HG03159 (cell line): ENCODE results near the gene ZW10.
"Not testable (repeated sequence)": the region's sequence is repeated elsewhere in the genome, so short reads cannot be mapped to it uniquely, and the experiment has no call there.

Experiments
- ATAC-seq: cut with Tn5 transposase; IDR thresholded peaks from one replicate; pipeline ENCODE4 v1.9.1; 2021; ENCODE audit warnings: mild to moderate bottlenecking, moderate library complexity; ENCODE audit not compliant: unreplicated experiment

ZW10 gene

DNA sequence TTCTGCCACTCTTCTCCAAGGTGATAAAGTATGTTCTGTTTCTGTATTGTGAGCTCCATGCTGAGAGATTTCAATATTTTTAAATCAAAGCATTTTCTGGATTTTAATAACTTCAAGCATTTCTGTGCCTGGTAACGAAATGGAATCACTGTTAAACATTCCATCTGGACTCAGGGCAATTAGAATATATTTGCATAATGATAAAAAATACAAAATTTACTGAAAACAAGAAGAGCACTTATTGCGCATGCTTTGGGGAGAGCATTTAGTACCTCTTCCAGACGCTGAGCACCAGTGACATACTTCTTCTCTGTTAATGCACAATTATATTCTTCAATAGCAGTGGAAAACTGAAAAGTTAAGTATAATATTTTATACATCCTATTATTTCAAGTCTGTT lies 13.3 kb downstream of the ZW10 start:
- no peak for ATAC-seq

DNA sequence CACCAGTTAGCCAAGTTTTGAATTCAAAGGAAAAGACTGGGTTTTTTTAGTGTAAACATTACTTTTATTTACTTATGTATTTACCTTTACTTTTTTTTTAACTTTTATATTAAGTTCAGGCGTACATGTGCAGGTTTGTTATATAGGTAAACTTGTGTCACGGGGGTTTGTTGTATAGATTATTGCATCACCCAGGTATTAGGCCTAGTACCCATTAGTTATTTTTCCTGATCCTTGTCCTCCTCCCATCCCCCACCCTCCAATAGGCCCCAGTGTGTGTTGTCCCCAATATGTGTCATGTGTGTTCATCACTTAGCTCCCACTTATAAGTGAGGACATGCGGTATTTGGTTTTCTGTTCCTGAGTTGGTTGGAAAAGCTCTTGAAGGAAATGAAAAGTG lies 20.6 kb downstream of the ZW10 start:
- no peak for ATAC-seq

DNA sequence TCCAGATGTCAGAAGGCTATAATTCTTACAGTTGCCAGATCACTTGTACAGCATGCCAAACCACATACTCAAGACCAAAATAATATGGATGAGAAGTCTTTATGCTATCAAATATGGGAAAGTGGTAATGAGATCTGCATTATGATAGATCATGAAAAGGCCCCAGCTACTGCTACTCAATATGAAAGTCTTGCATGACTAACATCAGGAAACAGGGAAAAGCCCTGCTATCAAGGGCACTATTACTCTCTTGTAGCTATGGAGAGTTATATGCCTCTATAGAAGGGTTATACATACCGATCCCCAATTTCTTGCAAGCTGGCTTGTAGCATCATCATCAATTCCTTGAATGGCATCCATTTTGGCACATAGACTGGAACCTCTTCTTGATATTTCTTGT lies 37.2 kb downstream of the ZW10 start:
- no peak for ATAC-seq

DNA sequence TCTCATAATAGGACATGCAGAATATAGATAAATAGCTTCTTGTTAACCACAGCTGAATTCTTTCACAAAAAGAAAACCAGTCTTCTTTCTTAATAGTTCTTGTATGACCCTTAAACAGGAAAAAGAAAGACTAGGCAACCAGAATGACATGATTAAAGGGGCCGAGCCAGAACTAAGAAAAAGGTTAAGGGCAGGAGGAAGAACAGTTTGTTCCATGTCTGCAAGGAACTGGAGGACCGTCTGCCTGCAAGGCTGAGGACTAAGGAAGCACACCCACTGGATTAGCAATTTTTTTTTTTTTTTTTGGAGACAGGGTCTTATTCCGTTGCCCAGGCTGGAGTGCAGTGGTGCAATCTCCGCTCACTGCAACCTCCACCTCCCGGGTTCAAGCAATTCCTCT lies 41.4 kb downstream of the ZW10 start:
- no peak for ATAC-seq

DNA sequence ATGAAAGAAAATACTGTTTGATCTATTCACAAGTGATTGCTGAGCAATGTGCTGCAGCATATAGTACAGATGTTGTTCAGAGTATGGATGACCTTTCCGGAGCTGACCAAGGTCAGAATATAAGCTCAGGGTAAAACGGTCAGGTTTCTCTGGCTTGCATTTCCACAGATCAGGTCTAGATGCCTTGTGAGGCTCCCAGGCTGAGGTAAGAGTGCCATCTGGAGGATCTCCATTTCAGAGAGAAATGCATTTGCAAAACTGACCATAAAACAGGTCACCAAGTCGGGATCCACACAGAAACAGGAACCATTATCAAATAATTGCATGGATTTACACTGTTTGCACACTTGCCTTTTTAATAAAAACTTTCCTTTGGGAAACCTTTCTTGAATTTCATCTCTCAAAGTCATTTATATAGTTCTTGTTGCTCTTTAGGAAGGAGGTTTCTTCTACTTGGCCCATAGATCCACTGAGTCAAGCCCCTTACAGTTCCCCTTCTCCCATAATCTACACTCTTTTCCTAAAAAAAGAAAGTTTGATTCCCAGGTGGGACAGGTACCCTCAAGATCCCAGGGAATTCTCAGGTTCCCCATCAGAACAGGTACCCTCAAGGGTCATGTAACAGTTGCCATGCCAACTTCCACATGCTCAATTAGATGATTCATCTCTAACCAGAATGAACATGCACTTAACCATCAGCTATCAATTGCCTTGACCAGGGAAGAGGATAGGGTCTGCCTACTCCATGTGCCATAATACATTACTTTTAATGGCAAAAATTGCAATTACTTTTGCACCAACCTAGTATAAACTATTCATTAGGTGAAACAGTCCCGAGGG lies 42.4 kb downstream of the ZW10 start:
- ATAC-seq: no peak

DNA sequence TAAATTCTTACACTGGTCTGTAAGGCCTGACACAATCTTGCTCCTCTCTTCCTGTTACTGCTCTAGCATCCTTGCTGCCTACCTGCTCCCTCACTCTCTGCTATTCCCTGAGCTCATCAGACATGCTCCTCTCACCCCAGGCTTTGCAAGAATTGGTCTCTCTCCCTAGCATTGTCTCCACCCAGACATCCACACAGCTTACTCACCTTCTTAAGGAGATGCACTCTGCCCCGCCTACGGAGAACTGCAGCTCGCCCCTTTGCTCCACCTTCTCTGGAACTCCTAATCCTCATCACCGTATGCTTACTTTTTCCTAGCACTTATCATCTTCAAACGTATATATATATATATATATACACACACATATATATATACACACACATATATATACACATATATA lies 44.0 kb downstream of the ZW10 start:
- ATAC-seq: no peak

DNA sequence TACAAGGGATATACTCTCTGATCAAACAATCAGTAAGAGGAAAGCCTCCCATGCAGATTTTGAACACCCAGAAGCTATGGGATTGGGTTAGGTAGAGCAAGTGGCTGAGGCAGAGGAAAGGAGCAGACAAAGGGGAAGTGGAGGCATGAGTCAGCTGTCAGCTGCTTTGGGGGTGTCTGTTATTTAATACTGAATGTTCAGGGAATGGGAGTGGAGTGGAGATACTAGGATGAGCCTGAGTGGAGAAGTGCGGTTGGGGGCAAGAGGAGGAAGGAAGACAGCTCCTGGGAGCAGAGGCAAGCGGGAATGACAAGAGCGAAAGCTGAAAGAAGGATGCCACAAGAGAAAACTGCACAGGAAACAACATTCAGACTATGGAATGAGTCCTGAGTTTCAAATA lies 44.7 kb downstream of the ZW10 start:
- no peak for ATAC-seq

DNA sequence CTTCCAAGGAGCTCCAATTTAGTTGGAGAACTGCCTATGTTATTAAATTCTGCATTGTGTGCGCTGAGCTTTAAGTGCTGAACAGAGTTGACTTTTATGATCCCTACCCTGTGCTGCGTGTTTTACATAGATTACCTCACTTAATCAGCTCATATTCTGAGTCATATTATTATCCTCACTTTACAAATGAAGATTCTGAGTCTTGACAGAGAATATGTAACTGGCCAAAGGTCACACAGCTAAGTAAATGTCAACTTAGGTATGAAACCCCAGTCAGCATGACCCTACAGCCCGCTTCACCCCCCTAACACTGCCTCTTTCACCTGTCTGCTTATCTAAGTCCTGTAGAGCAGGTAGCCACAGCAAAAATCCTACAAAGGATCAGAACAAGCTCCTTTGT lies 47.6 kb downstream of the ZW10 start:
- no peak for ATAC-seq

DNA sequence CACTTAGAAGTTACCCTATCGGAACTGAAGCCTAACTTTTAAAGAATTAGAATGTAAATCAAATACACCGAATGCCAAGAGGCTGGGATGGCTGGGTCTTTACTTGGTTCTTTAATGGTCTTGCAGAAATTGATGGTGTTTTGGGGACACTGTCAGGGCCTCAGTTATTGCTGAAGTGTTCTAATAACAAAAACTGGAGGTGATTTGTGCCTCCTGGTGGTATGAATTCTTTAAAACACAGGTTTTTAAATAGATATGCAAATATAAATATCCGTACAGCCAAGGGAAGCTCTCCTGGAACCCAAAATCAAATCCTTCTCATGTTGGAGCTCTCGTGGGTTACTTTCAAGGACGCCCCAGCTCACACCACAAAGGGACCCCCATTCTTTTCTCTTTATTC lies 48.1 kb downstream of the ZW10 start:
- no peak for ATAC-seq

DNA sequence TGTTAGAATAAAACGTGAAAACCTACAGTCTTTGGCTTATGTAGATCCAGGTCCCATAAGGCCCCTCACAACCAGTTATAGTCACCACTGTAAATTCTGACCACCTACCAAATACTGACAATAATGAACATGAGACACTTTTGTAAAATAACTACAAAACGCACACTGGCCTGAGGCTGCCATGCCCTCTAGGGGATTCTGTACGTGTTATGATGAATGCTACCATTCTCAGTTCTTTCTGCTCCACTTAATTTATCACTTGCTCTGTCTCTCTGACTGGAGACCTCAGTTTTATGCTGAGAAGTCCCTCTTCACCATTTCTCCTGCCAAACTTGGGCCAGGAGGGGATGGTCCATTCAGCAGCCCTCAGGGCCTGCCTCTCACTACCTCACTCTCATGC lies 48.7 kb downstream of the ZW10 start:
- ATAC-seq: no peak

DNA sequence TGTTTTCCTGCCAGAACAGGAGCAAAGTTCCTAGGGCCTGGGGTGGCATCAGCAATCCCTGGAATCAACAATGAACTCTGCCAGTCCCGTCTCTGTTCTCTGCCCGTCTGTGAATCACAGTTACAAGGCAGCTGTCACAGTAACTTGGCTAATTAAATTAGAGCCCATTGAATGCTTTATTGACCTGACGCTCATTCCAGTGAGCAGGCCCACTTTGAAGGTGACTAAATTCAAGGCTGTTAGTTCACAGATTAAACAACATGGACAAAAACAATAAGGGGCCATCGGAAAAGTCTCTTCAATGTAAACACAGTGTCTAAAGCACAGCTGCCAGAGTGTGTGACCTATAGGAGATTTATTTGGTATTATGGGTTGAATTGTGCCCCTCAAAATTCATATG lies 49.7 kb downstream of the ZW10 start:
- ATAC-seq: no peak

DNA sequence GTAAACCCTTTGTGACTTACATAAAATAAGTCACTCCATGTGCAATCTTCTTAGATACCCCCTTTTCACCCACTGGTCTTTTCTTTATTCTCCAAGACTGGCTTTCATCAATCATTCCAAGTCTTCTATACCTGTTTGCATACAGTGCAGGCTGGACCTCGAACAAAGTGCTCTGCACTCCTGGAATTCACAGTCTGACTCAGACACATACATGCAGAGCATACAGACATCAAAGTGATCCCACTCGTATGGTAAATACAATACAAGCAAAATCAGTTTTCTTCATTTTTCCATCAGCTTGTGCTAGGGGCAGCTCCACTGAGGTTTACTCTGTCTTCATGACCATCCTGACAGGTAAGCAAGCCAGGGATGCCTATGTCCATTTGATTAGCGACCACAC lies 50.6 kb downstream of the ZW10 start:
- no peak for ATAC-seq

DNA sequence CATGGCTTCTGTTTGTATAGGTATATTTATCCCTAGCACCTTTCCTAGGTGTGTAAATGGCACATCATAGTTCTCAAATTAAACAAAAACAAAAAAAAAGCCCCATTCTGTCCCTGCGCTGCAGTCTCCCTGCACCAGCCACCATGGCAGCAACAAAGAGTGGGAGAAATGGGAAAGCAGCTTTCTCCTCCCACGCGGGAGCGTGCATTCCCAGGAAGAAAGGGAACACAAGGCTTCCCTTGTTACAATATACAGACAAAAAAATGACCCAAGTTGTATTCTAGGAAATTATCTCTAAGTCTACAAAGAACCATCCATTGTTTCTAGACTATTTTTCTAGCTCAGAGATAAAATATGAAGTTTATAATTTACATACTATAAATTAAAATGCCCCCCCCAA lies 51.3 kb downstream of the ZW10 start:
- ATAC-seq: no peak

DNA sequence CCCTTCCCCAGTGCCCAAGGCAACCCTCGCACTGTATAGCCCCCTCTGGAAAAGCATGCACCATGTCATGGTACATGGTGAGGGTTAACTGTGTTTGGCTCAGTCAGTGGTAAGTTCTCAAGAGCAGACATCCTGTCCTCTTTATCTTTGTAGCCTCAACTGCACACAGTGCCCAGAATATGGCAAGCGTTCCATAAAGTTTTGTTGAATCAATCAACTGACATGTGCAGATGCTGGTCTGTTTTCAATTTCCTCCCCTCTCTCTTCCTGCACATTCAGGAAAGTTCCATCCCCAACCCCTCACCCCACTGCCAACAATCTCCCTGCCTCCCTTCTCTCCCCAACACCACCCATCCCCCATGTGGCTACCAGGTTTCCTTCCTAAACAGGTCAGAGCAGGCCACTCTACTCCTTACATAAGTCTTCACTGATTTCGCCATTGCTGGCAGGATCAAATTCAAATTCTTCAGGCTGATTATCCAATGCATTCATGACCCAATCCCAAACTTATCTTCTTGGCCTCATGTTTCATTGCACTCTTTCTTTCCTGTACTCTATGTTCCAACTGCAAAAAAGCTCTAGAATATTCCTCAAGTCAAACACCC lies 51.9 kb downstream of the ZW10 start:
- ATAC-seq: no peak

DNA sequence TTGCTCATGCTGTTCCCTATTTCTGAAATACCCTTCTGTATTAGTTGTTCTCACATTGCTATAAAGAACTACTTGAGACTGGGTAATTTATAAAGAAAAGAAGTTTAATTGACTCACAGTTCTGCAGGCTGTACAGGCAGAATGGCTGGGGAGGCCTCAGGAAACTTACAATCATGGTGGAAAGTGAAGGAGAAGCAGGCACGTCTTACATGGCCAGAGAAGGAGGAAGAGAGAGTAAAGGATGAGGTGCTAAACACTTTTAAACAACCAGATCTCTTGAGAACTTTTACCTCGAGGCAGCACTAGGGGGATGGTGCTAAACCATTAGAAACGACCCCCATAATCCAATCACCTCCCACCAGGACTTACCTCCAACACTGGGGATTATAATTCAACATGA lies 53.0 kb downstream of the ZW10 start:
- not testable (repeated sequence) for ATAC-seq

DNA sequence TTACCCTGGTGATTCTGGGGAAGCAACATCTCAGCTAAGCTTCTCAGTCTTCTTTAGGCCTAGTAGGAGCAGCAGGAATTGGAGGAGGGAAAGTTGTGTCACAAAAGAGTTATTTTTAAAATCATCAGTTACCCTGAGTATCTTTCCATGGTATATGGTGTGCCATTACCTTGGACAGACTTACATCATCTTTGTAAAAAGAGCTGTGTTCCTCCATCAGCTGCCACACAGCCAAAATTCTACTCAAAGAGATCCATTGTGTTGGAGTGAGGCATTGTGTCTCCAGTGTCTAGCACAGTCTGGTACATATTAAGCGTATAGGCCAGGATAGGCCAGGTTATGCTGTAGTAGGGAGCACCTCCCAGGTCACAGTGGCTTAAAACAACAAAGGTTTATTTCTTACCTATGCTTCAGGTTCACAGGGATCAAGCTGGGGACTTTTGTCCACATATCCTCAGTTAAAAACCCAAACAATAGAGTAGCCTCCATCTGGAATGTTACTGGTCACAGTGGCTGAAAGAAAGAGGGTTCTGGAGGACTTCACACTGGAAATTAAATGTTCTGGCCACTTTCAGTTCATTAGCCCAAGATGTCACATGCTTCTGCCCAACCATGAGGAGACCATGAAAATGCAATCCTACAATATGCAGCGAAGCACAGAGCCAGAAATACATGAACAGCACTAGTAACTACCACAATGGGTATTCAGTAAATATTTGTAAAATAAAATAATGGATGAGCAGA lies 57.4 kb downstream of the ZW10 start:
- ATAC-seq: no peak

DNA sequence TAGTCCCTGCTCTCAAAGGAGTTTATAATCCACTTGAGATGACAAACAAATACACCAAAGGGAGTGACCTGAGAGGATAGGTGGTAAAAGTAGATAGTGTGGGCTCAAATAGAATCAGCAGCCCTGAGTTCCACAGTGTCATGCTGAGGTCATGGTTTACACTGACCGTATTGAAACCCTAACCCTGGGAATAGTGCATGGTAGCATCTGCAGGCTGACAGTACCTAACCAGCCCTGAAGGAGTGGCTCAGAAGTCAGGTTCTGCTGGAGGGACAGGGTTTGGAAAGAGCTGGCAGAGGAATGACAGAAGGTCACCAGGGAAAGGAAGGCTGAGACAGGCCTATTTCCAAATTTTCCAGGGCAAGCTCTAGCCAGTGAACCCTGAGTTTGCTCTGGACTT lies 58.2 kb downstream of the ZW10 start:
- ATAC-seq: no peak

DNA sequence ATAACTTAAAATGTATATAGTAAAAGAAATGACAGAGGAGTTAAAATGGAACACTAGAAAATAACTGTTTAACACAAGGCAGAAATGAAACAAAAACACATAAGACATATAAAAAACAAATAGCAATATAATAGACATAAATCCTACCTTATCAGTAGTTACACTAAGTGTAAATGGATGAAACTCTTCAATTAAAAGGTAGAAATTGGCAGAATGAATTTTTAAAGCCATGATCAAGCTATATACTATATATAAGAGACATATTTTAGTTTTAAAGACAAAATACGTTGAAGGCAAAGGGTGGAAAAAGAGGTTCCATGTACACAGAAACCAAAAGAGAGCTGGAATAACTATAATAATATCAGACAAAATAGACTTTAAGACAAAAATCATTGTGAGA lies 62.5 kb downstream of the ZW10 start:
- no peak for ATAC-seq

DNA sequence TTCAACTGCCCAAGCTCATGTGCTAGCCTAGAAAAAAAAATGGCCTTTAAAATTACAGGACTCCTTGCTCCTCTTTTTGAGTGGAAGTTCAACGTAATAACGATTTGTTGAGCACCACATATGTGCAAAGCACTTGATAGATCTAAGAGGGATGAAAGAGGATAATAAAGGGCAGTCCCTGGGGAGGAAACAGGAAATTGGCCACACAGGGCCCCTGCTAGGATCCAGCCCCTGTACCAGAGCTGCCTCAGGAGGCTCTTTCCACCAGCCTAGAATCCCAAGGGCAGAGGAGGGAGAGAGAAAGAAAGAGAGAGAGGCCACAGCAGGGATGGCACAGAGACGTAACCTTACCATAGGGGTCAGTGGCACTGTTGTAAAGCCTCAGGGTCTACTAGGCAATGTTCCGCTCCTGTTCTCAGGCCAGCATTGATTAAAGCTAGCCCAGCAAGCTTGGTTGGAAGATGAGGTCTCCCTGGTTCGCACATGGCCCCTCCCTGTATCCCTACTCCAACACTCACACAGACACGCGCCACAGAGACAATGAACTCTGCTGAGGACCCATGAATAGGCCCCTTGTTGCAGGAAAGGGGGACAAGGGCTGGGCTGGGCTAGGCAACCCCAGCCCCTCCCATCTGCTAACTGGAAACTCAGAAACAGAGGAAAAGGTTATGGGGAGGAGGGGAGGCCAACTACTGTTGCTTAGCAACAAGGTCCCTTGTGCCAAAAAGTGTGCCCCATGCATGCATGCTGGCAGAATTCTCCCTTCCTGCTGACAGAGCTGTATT lies 67.4 kb downstream of the ZW10 start, which contains the start of gene TMPRSS5:
TMPRSS5 (minus strand) TSS at position 438 of the 785 bp plus-strand sequence; CDS start at position 354, 84 bp downstream.
- no peak for ATAC-seq

DNA sequence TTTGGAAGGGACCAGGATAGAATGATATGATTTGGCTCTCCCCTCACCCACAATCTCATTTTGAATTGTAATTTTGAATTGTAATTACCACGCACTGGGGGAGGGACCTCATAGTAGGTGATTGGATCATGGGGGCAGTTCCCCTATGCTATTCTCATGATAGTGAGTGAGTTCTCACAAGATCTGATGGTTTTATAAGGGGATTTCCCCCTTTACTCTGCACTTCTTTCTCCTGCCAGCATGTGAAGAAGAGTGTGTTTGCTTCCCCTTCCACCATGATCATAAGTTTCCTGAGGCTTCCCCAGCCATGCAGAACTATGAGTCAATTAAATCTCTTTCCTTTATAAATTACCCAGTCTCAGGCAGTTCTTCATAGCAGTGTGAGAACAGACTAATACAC lies 69.9 kb downstream of the ZW10 start:
- not testable (repeated sequence) for ATAC-seq

DNA sequence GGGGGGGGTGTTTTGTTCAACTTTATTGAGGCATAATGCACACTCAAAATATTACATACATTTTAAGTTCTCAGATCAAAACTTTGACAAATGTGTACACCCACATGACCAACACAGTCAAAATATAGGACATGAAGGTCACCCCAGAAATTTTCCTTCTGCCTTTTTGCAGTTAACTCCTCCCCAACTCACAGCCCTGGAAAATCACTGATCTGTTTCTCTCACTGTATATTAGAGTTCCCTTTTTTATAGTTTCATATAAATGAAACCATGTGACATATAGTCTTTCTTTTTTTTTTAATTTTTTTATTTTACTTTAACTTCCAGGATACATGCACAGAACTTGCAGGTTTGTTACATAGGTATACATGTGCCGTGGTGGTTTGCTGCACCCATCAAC lies 72.0 kb downstream of the ZW10 start:
- ATAC-seq: no peak
